Body of pancreas (tissue), 4 donors: ENCODE results near the gene PVALEF. TPM values are rescaled to one million over a fixed set of nuclear protein-coding genes. Genes with fewer than 3 reads are reported as not detected.

Experiments used
- ATAC-seq: fragments of 150-250 bp; one replicate; pipeline ENCODE4 v1.9.1; 2016
- DNase-seq, 4 donors: peaks; one replicate each; pipeline ENCODE4 v3.0.0-alpha.2; 2019
- H3K27ac ChIP-seq, 4 donors: fragments of 200-600 bp; sonication (generic); 1 replicate in 3 of 4; 2 replicates in 1 of 4; pipeline versions ENCODE4 v1.5.1 to v1.6.1; 2016 to 2019; ENCODE audit warnings: mild to moderate bottlenecking in 1 of 4, mixed read lengths in 1 of 4, moderate library complexity in 1 of 4
- H3K27me3 ChIP-seq, 2 donors: fragments of 200-600 bp; sonication (generic); one replicate each; pipeline ENCODE4 v1.6.0; 2016; ENCODE audit warnings: mild to moderate bottlenecking in 1 of 2
- H3K36me3 ChIP-seq, 2 donors: fragments of 200-600 bp; sonication (generic); replicated peaks in 1 of 2; 2 replicates each; pipeline ENCODE4 v1.5.1; 2016; ENCODE audit warnings: low read depth in 2 of 2; ENCODE audit not compliant: insufficient read depth in 1 of 2
- H3K4me1 ChIP-seq: fragments of 200-600 bp; sonication (generic); one replicate; pipeline ENCODE4 v1.6.0; 2016
- H3K4me3 ChIP-seq, 2 donors: fragments of 200-600 bp; sonication (generic); 1 replicate in 1 of 2; 2 replicates in 1 of 2; pipeline ENCODE4 v1.5.1; 2016 to 2019
- H3K9me3 ChIP-seq, 3 donors: fragments of 200-600 bp; sonication (generic); 1 replicate in 2 of 3; 2 replicates in 1 of 3; pipeline ENCODE4 v1.5.1; 2016
- CTCF ChIP-seq, 7 experiments: fragments of 450-650 bp in 4 of 7; fragments of 200-600 bp in 3 of 7; sonication (generic) in 3 of 7; IDR thresholded peaks; one replicate each; pipeline ENCODE4 v1.5.1; 2016 to 2019; ENCODE audit warnings: antibody characterized with exemption in 7 of 7
- POLR2A ChIP-seq, 3 donors: fragments of 450-650 bp; IDR thresholded peaks; one replicate each; pipeline ENCODE4 v1.6.1; 2016; ENCODE audit warnings: antibody characterized with exemption in 3 of 3, mild to moderate bottlenecking in 2 of 3
- WGBS, 2 donors: methylation state at CpG; one replicate each; pipeline ENCODE4 v1.1.5; 2017; 5-methylcytosine and 5-hydroxymethylcytosine counted together
- intact Hi-C: fragments of 100-400 bp; cut with DNase I; formaldehyde crosslinking; loops from one replicate; pipeline ENCODE4 v1.15.1; 2023
- total RNA-seq, 2 donors: library from RNA; depleted of rRNA; stranded (reverse); fragments of >200 nt; gene quantifications; one replicate each; pipeline ENCODE4 v1.1.0, GENCODE V29; 2016

PVALEF gene
- not detected for total RNA-seq

- peak; percentile 42 for ATAC-seq
- Histone ChIP-seq H3K27ac (peak within 1 kb of the TSS; percentile 82 to 92 (median 86)), H3K9me3 (no peaks in the 10 kb centered on the region), H3K4me1 (peaks cover 57% of the 10 kb centered on the region), H3K36me3 (no peaks in the 10 kb centered on the region), H3K4me3 (peak within 1 kb of the TSS; percentile 26 to 28), H3K27me3 (no peaks in the 10 kb centered on the region)
- DNase-seq, result peak; percentile 33 to 54 (median 48)
- intact Hi-C loops, result no loop called here
- WGBS, 2 donors, result 4 to 47% methylated on average over 6 to 36 of the region's 46 CpGs
- TF ChIP-seq CTCF (IDR thresholded peaks at IDR 0.05) (peak in 1 of 7 experiments; percentile 8), POLR2A (IDR thresholded peaks at IDR 0.05) (peak; percentile 9 to 59 (median 56))
Measured at GRCh38 chr17:81165246-81166032, at the start of gene PVALEF. TSS of gene PVALEF (plus strand) at chr17:81165507. CDS start at chr17:81181227, 15,720 bp downstream.

- no peak for TF ChIP-seq POLR2A (IDR thresholded peaks at IDR 0.05)
- TF ChIP-seq CTCF (IDR thresholded peaks at IDR 0.05), result no peak
- H3K9me3 ChIP-seq, result no peaks in the 10 kb centered on the region
- no peak overlapping the region for H3K4me3 ChIP-seq
- H3K27me3 ChIP-seq, result no peaks in the 10 kb centered on the region
- no peaks in the 10 kb centered on the region for H3K36me3 ChIP-seq
- no peak for ATAC-seq
- WGBS, 2 donors, result 75 to 87% methylated on average over 10 to 21 of the region's 22 CpGs
- H3K4me1 ChIP-seq, result no peaks in the 10 kb centered on the region
- intact Hi-C loops, result no loop called here
- DNase-seq, result no peak
- H3K27ac ChIP-seq, result no peak overlapping the region
Measured at GRCh38 chr17:81115749-81116464, 49.4 kb upstream of the PVALEF start.

- WGBS, 2 donors, result 91% methylated on average over 6 to 8 of the region's 8 CpGs
- no peaks in the 10 kb centered on the region for H3K4me1 ChIP-seq
- no peak for TF ChIP-seq POLR2A (IDR thresholded peaks at IDR 0.05)
- no peak for TF ChIP-seq CTCF (IDR thresholded peaks at IDR 0.05)
- no peak overlapping the region for H3K4me3 ChIP-seq
- no peak for ATAC-seq
- H3K36me3 ChIP-seq, result no peaks in the 10 kb centered on the region
- DNase-seq, result no peak
- H3K9me3 ChIP-seq, result no peaks in the 10 kb centered on the region
- no peak overlapping the region for H3K27ac ChIP-seq
- H3K27me3 ChIP-seq, result no peaks in the 10 kb centered on the region
- intact Hi-C loops, result no loop called here
Measured at GRCh38 chr17:81116704-81117103, 48.6 kb upstream of the PVALEF start.

- WGBS, 2 donors, result 82 to 97% methylated on average over 6 to 10 of the region's 20 CpGs
- intact Hi-C loops, result no loop called here
- H3K9me3 ChIP-seq, result no peaks in the 10 kb centered on the region
- H3K36me3 ChIP-seq, result no peaks in the 10 kb centered on the region
- no peaks in the 10 kb centered on the region for H3K27me3 ChIP-seq
- ATAC-seq, result no peak
- no peaks in the 10 kb centered on the region for H3K4me1 ChIP-seq
- no peak for DNase-seq
- no peak overlapping the region for H3K4me3 ChIP-seq
- H3K27ac ChIP-seq, result no peak overlapping the region
- TF ChIP-seq POLR2A (IDR thresholded peaks at IDR 0.05) (no peak), CTCF (IDR thresholded peaks at IDR 0.05) (no peak)
Measured at GRCh38 chr17:81117672-81118198, 47.6 kb upstream of the PVALEF start.
